Retina (tissue), 1 donor: ENCODE results near the gene PAK6.

Source experiments
- DNase-seq: peaks from one replicate; pipeline ENCODE4 v3.0.0-alpha.2; 2016

PAK6 gene

GRCh38 chr15:40242213-40242599 lies 3.3 kb downstream of the PAK6 start:
- DNase-seq: no peak

GRCh38 chr15:40242601-40243000 lies 3.7 kb downstream of the PAK6 start:
- no peak for DNase-seq

- no peak for DNase-seq
Measured at GRCh38 chr15:40243126-40243810, 4.4 kb downstream of the PAK6 start.

GRCh38 chr15:40244961-40245523 lies 6.2 kb downstream of the PAK6 start:
- no peak for DNase-seq

- DNase-seq: no peak
Measured at GRCh38 chr15:40245666-40246450, 7.0 kb downstream of the PAK6 start.

GRCh38 chr15:40246496-40247280 lies 7.8 kb downstream of the PAK6 start:
- DNase-seq: no peak

- DNase-seq: no peak
Measured at GRCh38 chr15:40247406-40247971, 8.6 kb downstream of the PAK6 start.

GRCh38 chr15:40248006-40248783 lies 9.3 kb downstream of the PAK6 start:
- no peak for DNase-seq

- no peak for DNase-seq
Measured at GRCh38 chr15:40249477-40250303, 10.8 kb downstream of the PAK6 start.

GRCh38 chr15:40250304-40250656 lies 11.4 kb downstream of the PAK6 start:
- no peak for DNase-seq

GRCh38 chr15:40250771-40251483 lies 12.1 kb downstream of the PAK6 start:
- no peak for DNase-seq

GRCh38 chr15:40251486-40252140 lies 12.8 kb downstream of the PAK6 start:
- no peak for DNase-seq

GRCh38 chr15:40252141-40252437 lies 13.2 kb downstream of the PAK6 start:
- no peak for DNase-seq

- peak; percentile 70 for DNase-seq
Measured at GRCh38 chr15:40252438-40253166, 13.7 kb downstream of the PAK6 start.

- DNase-seq: no peak
Measured at GRCh38 chr15:40253167-40253790, 14.4 kb downstream of the PAK6 start.

- DNase-seq: no peak
Measured at GRCh38 chr15:40254452-40254851, 15.6 kb downstream of the PAK6 start.

- DNase-seq: no peak
Measured at GRCh38 chr15:40255033-40255432, 16.2 kb downstream of the PAK6 start.

GRCh38 chr15:40256638-40257235 lies 17.9 kb downstream of the PAK6 start:
- no peak for DNase-seq
